CD4-positive, alpha-beta T cell treated with Interleukin-10 for 1 hour (primary cell): ENCODE data around the gene ITPR2.
"Not testable (repeated sequence)": the region's sequence is repeated elsewhere in the genome, so short reads cannot be mapped to it uniquely, and the experiment has no call there.

Source experiments
- DNase-seq: peaks from one replicate; pipeline ENCODE4 v3.0.0-alpha.2; 2020

Gene ITPR2

GRCh38 chr12:26496170-26496569, 336.8 kb downstream of the ITPR2 start:
- DNase-seq, result no peak

GRCh38 chr12:26493656-26494055, 339.3 kb downstream of the ITPR2 start:
- DNase-seq, result no peak

- no peak for DNase-seq
Measured at GRCh38 chr12:26492406-26492805, 340.6 kb downstream of the ITPR2 start.

GRCh38 chr12:26489908-26490307, 343.1 kb downstream of the ITPR2 start:
- DNase-seq, result no peak

- DNase-seq, result no peak
Measured at GRCh38 chr12:26488351-26488750, 344.6 kb downstream of the ITPR2 start.

- peak; percentile 0 for DNase-seq
Measured at GRCh38 chr12:26473291-26473690, 359.7 kb downstream of the ITPR2 start.

GRCh38 chr12:26471560-26471959, 361.4 kb downstream of the ITPR2 start:
- peak; percentile 6 for DNase-seq

- no peak for DNase-seq
Measured at GRCh38 chr12:26469421-26470180, 363.4 kb downstream of the ITPR2 start.

- no peak for DNase-seq
Measured at GRCh38 chr12:26467351-26467750, 365.6 kb downstream of the ITPR2 start.

GRCh38 chr12:26466726-26467125, 366.3 kb downstream of the ITPR2 start:
- no peak for DNase-seq

GRCh38 chr12:26465419-26466097, 367.4 kb downstream of the ITPR2 start:
- DNase-seq, result no peak

GRCh38 chr12:26461776-26462175, 371.2 kb downstream of the ITPR2 start:
- no peak for DNase-seq

GRCh38 chr12:26460361-26460760, 372.6 kb downstream of the ITPR2 start:
- no peak for DNase-seq

- no peak for DNase-seq
Measured at GRCh38 chr12:26455936-26456574, 376.9 kb downstream of the ITPR2 start.

GRCh38 chr12:26453246-26453645, 379.7 kb downstream of the ITPR2 start:
- no peak for DNase-seq

GRCh38 chr12:26452511-26452910, 380.5 kb downstream of the ITPR2 start:
- DNase-seq, result no peak

- DNase-seq, result no peak
Measured at GRCh38 chr12:26451763-26452162, 381.2 kb downstream of the ITPR2 start.

- DNase-seq, result no peak
Measured at GRCh38 chr12:26445909-26446308, 387.1 kb downstream of the ITPR2 start.

GRCh38 chr12:26443309-26443708, 389.7 kb downstream of the ITPR2 start:
- no peak for DNase-seq

GRCh38 chr12:26441434-26441833, 391.6 kb downstream of the ITPR2 start:
- DNase-seq, result no peak

- no peak for DNase-seq
Measured at GRCh38 chr12:26435069-26435404, 398.0 kb downstream of the ITPR2 start.

- peak; percentile 9 for DNase-seq
Measured at GRCh38 chr12:26434299-26435068, 398.5 kb downstream of the ITPR2 start.

GRCh38 chr12:26433701-26434100, 399.3 kb downstream of the ITPR2 start:
- DNase-seq, result not testable (repeated sequence)
